K562 (cell line): ENCODE data around the gene SLC2A10. TPM values are rescaled to one million over a fixed set of nuclear protein-coding genes. Genes with fewer than 3 reads are reported as not detected.

Experiments
- EP400 ChIP-seq: fragments of 450-650 bp; IDR thresholded peaks from 2 replicates; pipeline ENCODE4 v1.6.1; 2017; ENCODE audit warnings: antibody characterized with exemption, mild to moderate bottlenecking, moderate library complexity
- SMARCA4 ChIP-seq: fragments of 450-650 bp; IDR thresholded peaks from 2 replicates; pipeline ENCODE4 v1.6.1; 2016
- YY1 ChIP-seq, 3 experiments: IDR thresholded peaks; 2 replicates each; pipeline ENCODE4 v1.6.1; 2011; ENCODE audit warnings: low read length in 2 of 3, mild to moderate bottlenecking in 2 of 3, moderate library complexity in 2 of 3, borderline replicate concordance in 1 of 3, control low read depth in 1 of 3, low read depth in 1 of 3; ENCODE audit not compliant: insufficient read depth in 3 of 3, insufficient replicate concordance in 2 of 3, control insufficient read depth in 1 of 3, insufficient read length in 1 of 3; ENCODE audit errors: extremely low read depth in 1 of 3
- ZNF444 ChIP-seq: fragments of 250-450 bp; sonication (Bioruptor Pico); IDR thresholded peaks from 2 replicates; pipeline ENCODE4 v1.4.0; 2020; ENCODE audit warnings: mild to moderate bottlenecking, moderate library complexity
- polyA plus RNA-seq, 8 experiments: library from polyadenylated mRNA; depleted of rRNA in 4 of 8; stranded (reverse) in 5 of 8; unstranded in 3 of 8; fragments of >200 nt; fragmentation: Nextera tagmentation in 2 of 8; fragmentation: Illumina TruSeq in 1 of 8; extraction: Ambion mirVana in 2 of 8; extraction: Trizol in 1 of 8; gene quantifications; 2 replicates each; pipeline versions ENCODE4 v1.2.1 to v1.2.3, GENCODE V29; 2011 to 2014; ENCODE audit warnings: inconsistent platforms in 1 of 8, missing spikeins in 1 of 8
- total RNA-seq, 7 experiments: library from RNA; depleted of rRNA in 6 of 7; stranded (reverse); fragments of >200 nt in 6 of 7; fragmentation: Illumina TruSeq in 2 of 7; extraction: Trizol in 2 of 7; gene quantifications; 2 replicates each; pipeline versions ENCODE4 v1.2.1 to v1.2.3, GENCODE V29; 2011 to 2021; ENCODE audit warnings: low replicate concordance in 1 of 7
- TF ChIP-seq, protein P1 (sequence below): sonication (generic); formaldehyde crosslinking; IDR thresholded peaks from 2 replicates; pipeline ENCODE4 v1.8.0; 2023; ENCODE audit warnings: mild to moderate bottlenecking, missing genetic modification reagents
- TF ChIP-seq, protein P2 (sequence below): fragments of 450-650 bp; IDR thresholded peaks from 2 replicates; pipeline ENCODE4 v1.6.1; 2016; ENCODE audit warnings: mild to moderate bottlenecking, moderate library complexity
- TF ChIP-seq, protein P3 (sequence below): fragments of 450-650 bp; IDR thresholded peaks from 2 replicates; pipeline ENCODE4 v1.6.1; 2018; ENCODE audit not compliant: partially characterized antibody

The SLC2A10 gene
- total and polyA plus RNA-seq, 9 of the 15 experiments (the other 6 are each of a cell fraction or from before 2014, with no cell fraction given), result 0.01 to 1.8 (median 0.10) TPM

DNA sequence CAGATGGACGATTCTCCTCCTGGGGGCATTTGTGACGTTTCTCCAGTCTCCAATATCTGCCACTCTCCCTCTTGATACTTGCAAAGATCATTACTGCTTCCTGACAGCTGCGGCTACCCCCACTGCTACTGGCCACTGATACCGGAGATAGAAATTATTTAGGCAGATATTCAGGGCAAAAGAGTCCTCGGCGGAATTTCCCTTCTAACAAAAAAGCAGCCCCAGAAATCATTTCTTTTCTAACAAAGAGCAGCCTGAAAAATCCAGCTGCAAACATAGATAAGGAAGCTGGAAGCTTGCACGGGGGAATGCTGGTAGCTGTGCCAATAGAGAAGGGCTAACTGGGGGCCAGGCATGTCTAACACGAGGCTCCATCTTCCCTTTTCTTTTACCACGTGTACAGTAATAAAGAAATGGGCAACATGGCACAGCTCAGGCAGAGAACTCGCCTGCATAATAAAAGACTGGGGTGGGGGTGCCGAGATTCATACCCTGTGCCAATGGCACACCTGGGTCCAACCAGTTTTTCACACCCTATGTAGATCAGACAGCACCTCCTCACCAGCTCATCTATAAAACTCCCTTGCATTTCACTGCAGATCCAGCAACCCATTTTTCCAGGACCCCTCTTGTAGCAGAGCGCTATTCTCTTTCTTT, 26.3 kb upstream of the SLC2A10 start (continued):
- peak in 1 of 3 experiments; percentile 15 for TF ChIP-seq YY1 (IDR thresholded peaks at IDR 0.05; ENCODE audit: borderline replicate concordance in 1 of 3, control insufficient read depth in 1 of 3, extremely low read depth in 1 of 3, insufficient read depth in 3 of 3, insufficient read length in 1 of 3, insufficient replicate concordance in 2 of 3, low read depth in 1 of 3, low read length in 2 of 3)
- TF ChIP-seq, protein P1, sequence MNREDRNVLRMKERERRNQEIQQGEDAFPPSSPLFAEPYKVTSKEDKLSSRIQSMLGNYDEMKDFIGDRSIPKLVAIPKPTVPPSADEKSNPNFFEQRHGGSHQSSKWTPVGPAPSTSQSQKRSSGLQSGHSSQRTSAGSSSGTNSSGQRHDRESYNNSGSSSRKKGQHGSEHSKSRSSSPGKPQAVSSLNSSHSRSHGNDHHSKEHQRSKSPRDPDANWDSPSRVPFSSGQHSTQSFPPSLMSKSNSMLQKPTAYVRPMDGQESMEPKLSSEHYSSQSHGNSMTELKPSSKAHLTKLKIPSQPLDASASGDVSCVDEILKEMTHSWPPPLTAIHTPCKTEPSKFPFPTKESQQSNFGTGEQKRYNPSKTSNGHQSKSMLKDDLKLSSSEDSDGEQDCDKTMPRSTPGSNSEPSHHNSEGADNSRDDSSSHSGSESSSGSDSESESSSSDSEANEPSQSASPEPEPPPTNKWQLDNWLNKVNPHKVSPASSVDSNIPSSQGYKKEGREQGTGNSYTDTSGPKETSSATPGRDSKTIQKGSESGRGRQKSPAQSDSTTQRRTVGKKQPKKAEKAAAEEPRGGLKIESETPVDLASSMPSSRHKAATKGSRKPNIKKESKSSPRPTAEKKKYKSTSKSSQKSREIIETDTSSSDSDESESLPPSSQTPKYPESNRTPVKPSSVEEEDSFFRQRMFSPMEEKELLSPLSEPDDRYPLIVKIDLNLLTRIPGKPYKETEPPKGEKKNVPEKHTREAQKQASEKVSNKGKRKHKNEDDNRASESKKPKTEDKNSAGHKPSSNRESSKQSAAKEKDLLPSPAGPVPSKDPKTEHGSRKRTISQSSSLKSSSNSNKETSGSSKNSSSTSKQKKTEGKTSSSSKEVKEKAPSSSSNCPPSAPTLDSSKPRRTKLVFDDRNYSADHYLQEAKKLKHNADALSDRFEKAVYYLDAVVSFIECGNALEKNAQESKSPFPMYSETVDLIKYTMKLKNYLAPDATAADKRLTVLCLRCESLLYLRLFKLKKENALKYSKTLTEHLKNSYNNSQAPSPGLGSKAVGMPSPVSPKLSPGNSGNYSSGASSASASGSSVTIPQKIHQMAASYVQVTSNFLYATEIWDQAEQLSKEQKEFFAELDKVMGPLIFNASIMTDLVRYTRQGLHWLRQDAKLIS, result no peak
- no peak for TF ChIP-seq ZNF444
- TF ChIP-seq SMARCA4, result peak; percentile 61
- TF ChIP-seq, protein P2, sequence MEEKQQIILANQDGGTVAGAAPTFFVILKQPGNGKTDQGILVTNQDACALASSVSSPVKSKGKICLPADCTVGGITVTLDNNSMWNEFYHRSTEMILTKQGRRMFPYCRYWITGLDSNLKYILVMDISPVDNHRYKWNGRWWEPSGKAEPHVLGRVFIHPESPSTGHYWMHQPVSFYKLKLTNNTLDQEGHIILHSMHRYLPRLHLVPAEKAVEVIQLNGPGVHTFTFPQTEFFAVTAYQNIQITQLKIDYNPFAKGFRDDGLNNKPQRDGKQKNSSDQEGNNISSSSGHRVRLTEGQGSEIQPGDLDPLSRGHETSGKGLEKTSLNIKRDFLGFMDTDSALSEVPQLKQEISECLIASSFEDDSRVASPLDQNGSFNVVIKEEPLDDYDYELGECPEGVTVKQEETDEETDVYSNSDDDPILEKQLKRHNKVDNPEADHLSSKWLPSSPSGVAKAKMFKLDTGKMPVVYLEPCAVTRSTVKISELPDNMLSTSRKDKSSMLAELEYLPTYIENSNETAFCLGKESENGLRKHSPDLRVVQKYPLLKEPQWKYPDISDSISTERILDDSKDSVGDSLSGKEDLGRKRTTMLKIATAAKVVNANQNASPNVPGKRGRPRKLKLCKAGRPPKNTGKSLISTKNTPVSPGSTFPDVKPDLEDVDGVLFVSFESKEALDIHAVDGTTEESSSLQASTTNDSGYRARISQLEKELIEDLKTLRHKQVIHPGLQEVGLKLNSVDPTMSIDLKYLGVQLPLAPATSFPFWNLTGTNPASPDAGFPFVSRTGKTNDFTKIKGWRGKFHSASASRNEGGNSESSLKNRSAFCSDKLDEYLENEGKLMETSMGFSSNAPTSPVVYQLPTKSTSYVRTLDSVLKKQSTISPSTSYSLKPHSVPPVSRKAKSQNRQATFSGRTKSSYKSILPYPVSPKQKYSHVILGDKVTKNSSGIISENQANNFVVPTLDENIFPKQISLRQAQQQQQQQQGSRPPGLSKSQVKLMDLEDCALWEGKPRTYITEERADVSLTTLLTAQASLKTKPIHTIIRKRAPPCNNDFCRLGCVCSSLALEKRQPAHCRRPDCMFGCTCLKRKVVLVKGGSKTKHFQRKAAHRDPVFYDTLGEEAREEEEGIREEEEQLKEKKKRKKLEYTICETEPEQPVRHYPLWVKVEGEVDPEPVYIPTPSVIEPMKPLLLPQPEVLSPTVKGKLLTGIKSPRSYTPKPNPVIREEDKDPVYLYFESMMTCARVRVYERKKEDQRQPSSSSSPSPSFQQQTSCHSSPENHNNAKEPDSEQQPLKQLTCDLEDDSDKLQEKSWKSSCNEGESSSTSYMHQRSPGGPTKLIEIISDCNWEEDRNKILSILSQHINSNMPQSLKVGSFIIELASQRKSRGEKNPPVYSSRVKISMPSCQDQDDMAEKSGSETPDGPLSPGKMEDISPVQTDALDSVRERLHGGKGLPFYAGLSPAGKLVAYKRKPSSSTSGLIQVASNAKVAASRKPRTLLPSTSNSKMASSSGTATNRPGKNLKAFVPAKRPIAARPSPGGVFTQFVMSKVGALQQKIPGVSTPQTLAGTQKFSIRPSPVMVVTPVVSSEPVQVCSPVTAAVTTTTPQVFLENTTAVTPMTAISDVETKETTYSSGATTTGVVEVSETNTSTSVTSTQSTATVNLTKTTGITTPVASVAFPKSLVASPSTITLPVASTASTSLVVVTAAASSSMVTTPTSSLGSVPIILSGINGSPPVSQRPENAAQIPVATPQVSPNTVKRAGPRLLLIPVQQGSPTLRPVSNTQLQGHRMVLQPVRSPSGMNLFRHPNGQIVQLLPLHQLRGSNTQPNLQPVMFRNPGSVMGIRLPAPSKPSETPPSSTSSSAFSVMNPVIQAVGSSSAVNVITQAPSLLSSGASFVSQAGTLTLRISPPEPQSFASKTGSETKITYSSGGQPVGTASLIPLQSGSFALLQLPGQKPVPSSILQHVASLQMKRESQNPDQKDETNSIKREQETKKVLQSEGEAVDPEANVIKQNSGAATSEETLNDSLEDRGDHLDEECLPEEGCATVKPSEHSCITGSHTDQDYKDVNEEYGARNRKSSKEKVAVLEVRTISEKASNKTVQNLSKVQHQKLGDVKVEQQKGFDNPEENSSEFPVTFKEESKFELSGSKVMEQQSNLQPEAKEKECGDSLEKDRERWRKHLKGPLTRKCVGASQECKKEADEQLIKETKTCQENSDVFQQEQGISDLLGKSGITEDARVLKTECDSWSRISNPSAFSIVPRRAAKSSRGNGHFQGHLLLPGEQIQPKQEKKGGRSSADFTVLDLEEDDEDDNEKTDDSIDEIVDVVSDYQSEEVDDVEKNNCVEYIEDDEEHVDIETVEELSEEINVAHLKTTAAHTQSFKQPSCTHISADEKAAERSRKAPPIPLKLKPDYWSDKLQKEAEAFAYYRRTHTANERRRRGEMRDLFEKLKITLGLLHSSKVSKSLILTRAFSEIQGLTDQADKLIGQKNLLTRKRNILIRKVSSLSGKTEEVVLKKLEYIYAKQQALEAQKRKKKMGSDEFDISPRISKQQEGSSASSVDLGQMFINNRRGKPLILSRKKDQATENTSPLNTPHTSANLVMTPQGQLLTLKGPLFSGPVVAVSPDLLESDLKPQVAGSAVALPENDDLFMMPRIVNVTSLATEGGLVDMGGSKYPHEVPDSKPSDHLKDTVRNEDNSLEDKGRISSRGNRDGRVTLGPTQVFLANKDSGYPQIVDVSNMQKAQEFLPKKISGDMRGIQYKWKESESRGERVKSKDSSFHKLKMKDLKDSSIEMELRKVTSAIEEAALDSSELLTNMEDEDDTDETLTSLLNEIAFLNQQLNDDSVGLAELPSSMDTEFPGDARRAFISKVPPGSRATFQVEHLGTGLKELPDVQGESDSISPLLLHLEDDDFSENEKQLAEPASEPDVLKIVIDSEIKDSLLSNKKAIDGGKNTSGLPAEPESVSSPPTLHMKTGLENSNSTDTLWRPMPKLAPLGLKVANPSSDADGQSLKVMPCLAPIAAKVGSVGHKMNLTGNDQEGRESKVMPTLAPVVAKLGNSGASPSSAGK, result peak; percentile 56
- TF ChIP-seq EP400, result peak; percentile 23
- TF ChIP-seq, protein P3, sequence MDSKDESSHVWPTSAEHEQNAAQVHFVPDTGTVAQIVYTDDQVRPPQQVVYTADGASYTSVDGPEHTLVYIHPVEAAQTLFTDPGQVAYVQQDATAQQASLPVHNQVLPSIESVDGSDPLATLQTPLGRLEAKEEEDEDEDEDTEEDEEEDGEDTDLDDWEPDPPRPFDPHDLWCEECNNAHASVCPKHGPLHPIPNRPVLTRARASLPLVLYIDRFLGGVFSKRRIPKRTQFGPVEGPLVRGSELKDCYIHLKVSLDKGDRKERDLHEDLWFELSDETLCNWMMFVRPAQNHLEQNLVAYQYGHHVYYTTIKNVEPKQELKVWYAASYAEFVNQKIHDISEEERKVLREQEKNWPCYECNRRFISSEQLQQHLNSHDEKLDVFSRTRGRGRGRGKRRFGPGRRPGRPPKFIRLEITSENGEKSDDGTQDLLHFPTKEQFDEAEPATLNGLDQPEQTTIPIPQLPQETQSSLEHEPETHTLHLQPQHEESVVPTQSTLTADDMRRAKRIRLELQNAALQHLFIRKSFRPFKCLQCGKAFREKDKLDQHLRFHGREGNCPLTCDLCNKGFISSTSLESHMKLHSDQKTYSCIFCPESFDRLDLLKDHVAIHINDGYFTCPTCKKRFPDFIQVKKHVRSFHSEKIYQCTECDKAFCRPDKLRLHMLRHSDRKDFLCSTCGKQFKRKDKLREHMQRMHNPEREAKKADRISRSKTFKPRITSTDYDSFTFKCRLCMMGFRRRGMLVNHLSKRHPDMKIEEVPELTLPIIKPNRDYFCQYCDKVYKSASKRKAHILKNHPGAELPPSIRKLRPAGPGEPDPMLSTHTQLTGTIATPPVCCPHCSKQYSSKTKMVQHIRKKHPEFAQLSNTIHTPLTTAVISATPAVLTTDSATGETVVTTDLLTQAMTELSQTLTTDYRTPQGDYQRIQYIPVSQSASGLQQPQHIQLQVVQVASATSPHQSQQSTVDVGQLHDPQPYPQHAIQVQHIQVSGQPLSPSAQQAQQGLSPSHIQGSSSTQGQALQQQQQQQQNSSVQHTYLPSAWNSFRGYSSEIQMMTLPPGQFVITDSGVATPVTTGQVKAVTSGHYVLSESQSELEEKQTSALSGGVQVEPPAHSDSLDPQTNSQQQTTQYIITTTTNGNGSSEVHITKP, result no peak
